HG03457 (cell line): ENCODE data around the gene SOX10.
"Not testable (repeated sequence)": the region's sequence is repeated elsewhere in the genome, so short reads cannot be mapped to it uniquely, and the experiment has no call there.

Experiments used
- ATAC-seq: cut with Tn5 transposase; IDR thresholded peaks from one replicate; pipeline ENCODE4 v1.9.1; 2021; ENCODE audit warnings: moderate number of reproducible peaks; ENCODE audit not compliant: unreplicated experiment

The SOX10 gene

GRCh38 chr22:37986371-37986770 is 2.0 kb upstream of the SOX10 start:
- ATAC-seq: no peak

GRCh38 chr22:37985751-37986281 is 1.5 kb upstream of the SOX10 start:
- no peak for ATAC-seq

GRCh38 chr22:37985050-37985585 is 763 bp upstream of the SOX10 start:
- no peak for ATAC-seq

GRCh38 chr22:37982938-37983859 is 1.2 kb downstream of the SOX10 start:
- no peak for ATAC-seq

GRCh38 chr22:37982151-37982785 is 2.1 kb downstream of the SOX10 start:
- no peak for ATAC-seq

- ATAC-seq: no peak
Measured at GRCh38 chr22:37981282-37982011, 2.9 kb downstream of the SOX10 start.

GRCh38 chr22:37979782-37980181 is 4.6 kb downstream of the SOX10 start:
- no peak for ATAC-seq

GRCh38 chr22:37976547-37976946 is 7.8 kb downstream of the SOX10 start:
- ATAC-seq: no peak

GRCh38 chr22:37976022-37976421 is 8.3 kb downstream of the SOX10 start:
- ATAC-seq: not testable (repeated sequence)

GRCh38 chr22:37975153-37975552 is 9.2 kb downstream of the SOX10 start:
- ATAC-seq: no peak

- ATAC-seq: no peak
Measured at GRCh38 chr22:37973271-37974170, 10.8 kb downstream of the SOX10 start.

- ATAC-seq: no peak
Measured at GRCh38 chr22:37972527-37972926, 11.8 kb downstream of the SOX10 start.

- no peak for ATAC-seq
Measured at GRCh38 chr22:37971475-37972434, 12.6 kb downstream of the SOX10 start.

- no peak for ATAC-seq
Measured at GRCh38 chr22:37970864-37971263, 13.5 kb downstream of the SOX10 start.

GRCh38 chr22:37968452-37969251 is 15.7 kb downstream of the SOX10 start:
- no peak for ATAC-seq

GRCh38 chr22:37967637-37968451 is 16.5 kb downstream of the SOX10 start:
- no peak for ATAC-seq

GRCh38 chr22:37967147-37967546 is 17.2 kb downstream of the SOX10 start:
- ATAC-seq: no peak
